Endothelial cell of umbilical vein (primary cell): ENCODE results near the gene PIK3R2. TPM values are rescaled to one million over a fixed set of nuclear protein-coding genes. Genes with fewer than 3 reads are reported as not detected.

Experiments used
- BruUV-seq: library from RNA; stranded (reverse); fragments of 400-500 nt; replicated peaks from 2 replicates; lab custom pipeline; 2021; lab: Mats Ljungman, UMichigan
- CTCF ChIA-PET: fragments of 300-600, 350-600 bp; sonication (Branson Sonifier 250); formaldehyde crosslinking; loops from one replicate; lab custom pipeline; 2021; ENCODE audit warnings: antibody characterized with exemption, inconsistent platforms; lab: Charles Lee
- POLR2A ChIA-PET: fragments of 300-600, 350-600 bp; sonication (Branson Sonifier 250); formaldehyde crosslinking; loops from one replicate; lab custom pipeline; 2021; ENCODE audit warnings: antibody characterized with exemption, inconsistent platforms; lab: Charles Lee
- DNase-seq: peaks from one replicate; pipeline ENCODE4 v3.0.0-alpha.2; 2011; ENCODE audit warnings: low read depth, low spot score
- FAIRE-seq: peaks from 2 replicates; lab custom pipeline; 2011; peaks lifted over from hg19 to GRCh38; lab: Jason Lieb, UNC
- H2AFZ ChIP-seq: 2 replicates; pipeline ENCODE4 v1.6.0; 2012; ENCODE audit warnings: low read depth, low read length, control low read depth, inconsistent platforms
- H3K27ac ChIP-seq: 2 replicates; pipeline ENCODE4 v1.5.1; 2011; ENCODE audit warnings: low read depth, mild to moderate bottlenecking, control low read depth, low read length, moderate library complexity; ENCODE audit not compliant: insufficient read depth
- H3K27me3 ChIP-seq, 2 experiments: 2 replicates each; pipeline versions ENCODE4 v1.6.0 to v1.6.1; 2011; ENCODE audit warnings: low read length in 2 of 2, mixed read lengths in 1 of 2; ENCODE audit not compliant: control insufficient read depth in 2 of 2, insufficient read depth in 2 of 2
- H3K36me3 ChIP-seq, 2 experiments: 2 replicates in 1 of 2; 3 replicates in 1 of 2; pipeline ENCODE4 v1.5.1; 2011; ENCODE audit warnings: low read length in 2 of 2, mild to moderate bottlenecking in 1 of 2, moderate library complexity in 1 of 2; ENCODE audit not compliant: control insufficient read depth in 2 of 2, insufficient read depth in 2 of 2; ENCODE audit errors: extremely low read depth in 1 of 2
- H3K4me1 ChIP-seq: 3 replicates; pipeline ENCODE4 v1.5.1; 2011; ENCODE audit warnings: mild to moderate bottlenecking, low read length; ENCODE audit not compliant: control insufficient read depth, insufficient read depth; ENCODE audit errors: extremely low read depth
- H3K4me2 ChIP-seq: 2 replicates; pipeline ENCODE4 v1.6.1; 2011; ENCODE audit warnings: low read length, control low read depth, mixed read lengths; ENCODE audit not compliant: insufficient read depth
- H3K4me3 ChIP-seq, 3 experiments: fragments of 200-600 bp in 1 of 3; sonication (generic), shearing (Covaris generic) in 1 of 3; replicated peaks in 1 of 3; 2 replicates each; pipeline ENCODE4 v1.5.1; 2011 to 2016; ENCODE audit warnings: control low read depth in 3 of 3, low read length in 3 of 3, mild to moderate bottlenecking in 2 of 3, inconsistent platforms in 1 of 3, low read depth in 1 of 3, moderate library complexity in 1 of 3; ENCODE audit not compliant: insufficient read depth in 1 of 3
- H3K79me2 ChIP-seq: 2 replicates; pipeline ENCODE4 v1.6.0; 2012; ENCODE audit warnings: low read length, inconsistent platforms; ENCODE audit not compliant: control insufficient read depth, insufficient read depth
- H3K9ac ChIP-seq: replicated peaks from 2 replicates; pipeline ENCODE3; 2011; ENCODE audit warnings: low read length, control low read depth; ENCODE audit not compliant: insufficient read depth; ENCODE audit errors: extremely low read depth
- H3K9me1 ChIP-seq: replicated peaks from 3 replicates; pipeline ENCODE4 v1.6.0; 2011; ENCODE audit warnings: mild to moderate bottlenecking, low read length; ENCODE audit not compliant: control insufficient read depth, insufficient read depth; ENCODE audit errors: extremely low read depth
- H3K9me3 ChIP-seq: replicated peaks from 2 replicates; pipeline ENCODE4 v1.5.1; 2012; ENCODE audit warnings: low read length, inconsistent platforms; ENCODE audit not compliant: control insufficient read depth, insufficient read depth
- H4K20me1 ChIP-seq: replicated peaks from 2 replicates; pipeline ENCODE3; 2011; ENCODE audit warnings: mild to moderate bottlenecking, low read length; ENCODE audit not compliant: control insufficient read depth, insufficient read depth; ENCODE audit errors: extremely low read depth
- CTCF ChIP-seq, 2 donors: IDR thresholded peaks; 1 replicate in 1 of 2; 2 replicates in 1 of 2; pipeline ENCODE4 v1.5.1; 2011; ENCODE audit warnings: low read length in 2 of 2, mild to moderate bottlenecking in 2 of 2, moderate library complexity in 2 of 2, control low read depth in 1 of 2, inconsistent platforms in 1 of 2, low read depth in 1 of 2; ENCODE audit not compliant: insufficient read depth in 1 of 2; ENCODE audit errors: extremely low read depth in 1 of 2
- EZH2 ChIP-seq: IDR thresholded peaks from 2 replicates; pipeline ENCODE4 v1.6.1; 2012; ENCODE audit warnings: borderline replicate concordance, low read depth, mild to moderate bottlenecking, moderate library complexity, low read length, inconsistent platforms; ENCODE audit not compliant: severe bottlenecking
- FOS ChIP-seq: IDR thresholded peaks from 2 replicates; pipeline ENCODE4 v1.6.1; 2011; ENCODE audit warnings: mild to moderate bottlenecking, low read length, moderate library complexity, borderline replicate concordance; ENCODE audit not compliant: insufficient read depth
- GATA2 ChIP-seq: IDR thresholded peaks from 2 replicates; pipeline ENCODE4 v1.7.0; 2011; ENCODE audit warnings: low read depth, mild to moderate bottlenecking, moderate library complexity, mixed read lengths, low read length; ENCODE audit not compliant: insufficient read length, insufficient read depth
- JUN ChIP-seq: IDR thresholded peaks from 2 replicates; pipeline ENCODE4 v1.6.1; 2011; ENCODE audit warnings: borderline replicate concordance, low read depth; ENCODE audit not compliant: insufficient read length, insufficient read depth
- MAX ChIP-seq: IDR thresholded peaks from 2 replicates; pipeline ENCODE4 v1.6.1; 2011; ENCODE audit not compliant: insufficient read depth, insufficient read length
- MYC ChIP-seq: IDR thresholded peaks from one replicate; pipeline ENCODE4 v1.6.1; 2011; ENCODE audit warnings: mild to moderate bottlenecking, low read depth, low read length
- POLR2A ChIP-seq: IDR thresholded peaks from 2 replicates; pipeline ENCODE4 v1.6.1; 2012; ENCODE audit warnings: low read depth, mild to moderate bottlenecking, control low read depth, low read length
- POLR2AphosphoS5 ChIP-seq: IDR thresholded peaks from 2 replicates; pipeline ENCODE4 v1.6.1; 2012; ENCODE audit warnings: low read depth, mild to moderate bottlenecking, control low read depth, low read length, moderate library complexity; ENCODE audit not compliant: insufficient read depth
- dilution Hi-C: fragments of 300-500 bp; cut with MboI; formaldehyde crosslinking; loops from one replicate; pipeline ENCODE4 v1.15.0; 2019; ENCODE audit warnings: low sequenced_read_pairs; ENCODE audit not compliant: extremely low pct_ligation_motif_present
- intact Hi-C: fragments of 100-400 bp; cut with micrococcal nuclease; formaldehyde crosslinking; loops from one replicate; pipeline ENCODE4 v1.10.0; 2022
- polyA plus RNA-seq, 4 experiments: library from polyadenylated mRNA; depleted of rRNA in 3 of 4; stranded (reverse) in 3 of 4; unstranded in 1 of 4; fragments of >200 nt; gene quantifications; 2 replicates each; pipeline versions ENCODE4 v1.2.1 to v1.2.3, GENCODE V29; 2011 to 2012; ENCODE audit warnings: missing spikeins in 1 of 4
- total RNA-seq: library from RNA; stranded (reverse); gene quantifications from 2 replicates; pipeline ENCODE4 v1.2.3, GENCODE V29; 2021

Gene PIK3R2
- total and polyA plus RNA-seq, 2 donors (not counting 3 experiments of a cell fraction or from before 2014, with no cell fraction given) = 8.1 to 15.2 TPM

- H3K4me2 ChIP-seq = no peak overlapping the region
- ChIA-PET CTCF (interaction anchor here (0.8 to 1.5 kb wide), 2 partner anchors 12 to 63 kb away, joined by 4 to 6 read pairs; partner anchors contain the start of gene RAB3A), POLR2A (interaction anchor here (0.6 kb wide), 1 partner anchor 36 kb away, joined by 4 read pairs; no protein-coding TSS in a partner anchor)
- no peak for FAIRE-seq
- intact Hi-C loops (no loop called here), dilution Hi-C loops (no loop called here)
- H3K27me3 ChIP-seq = no peaks in the 10 kb centered on the region
- no peaks in the 10 kb centered on the region for H3K4me1 ChIP-seq
- H3K9ac ChIP-seq = no peak overlapping the region
- no peak overlapping the region for H3K27ac ChIP-seq
- H2AFZ ChIP-seq = no peak overlapping the region
- BruUV-seq = no TSS peak
- H3K36me3 ChIP-seq = no peaks in the 10 kb centered on the region
- H3K4me3 ChIP-seq = no peak overlapping the region
- H3K79me2 ChIP-seq = no peaks in the 10 kb centered on the region
- H4K20me1 ChIP-seq = no peaks in the 10 kb centered on the region
- H3K9me3 ChIP-seq = no peaks in the 10 kb centered on the region
- no peak for DNase-seq
- H3K9me1 ChIP-seq = no peaks in the 10 kb centered on the region
- TF ChIP-seq POLR2A (no peak), GATA2 (no peak), POLR2AphosphoS5 (no peak), MYC (no peak), EZH2 (no peak), CTCF (IDR thresholded peaks at IDR 0.05; ENCODE audit: extremely low read depth in 1 of 2, insufficient read depth in 1 of 2, low read depth in 1 of 2, low read length in 2 of 2) (no peak), MAX (no peak), JUN (no peak), FOS (no peak)
Measured at GRCh38 chr19:18216789-18217188, 63.8 kb downstream of the PIK3R2 start.
